ENCODE data around the gene IFI27.

DNA sequence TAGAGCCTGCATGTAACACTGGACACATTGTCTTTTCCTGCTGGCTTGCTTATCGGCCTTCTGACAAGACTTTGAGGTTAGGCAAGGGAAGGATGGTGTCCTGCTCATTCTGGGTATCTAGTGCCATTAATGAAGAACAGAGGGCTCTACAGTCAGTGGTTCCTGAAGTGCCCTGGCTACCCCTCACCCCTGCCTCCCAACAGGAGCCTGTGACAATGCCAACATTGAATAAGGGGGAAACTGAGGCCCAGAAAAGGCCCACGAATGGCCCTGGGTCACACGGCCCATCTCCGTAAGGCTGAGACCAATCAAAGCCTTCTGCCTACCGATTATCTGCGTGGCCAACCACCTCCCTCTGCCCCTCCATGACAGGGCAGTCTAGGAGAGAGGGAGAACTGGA is 16.8 kb downstream of the IFI27 start:
- no peak for TF ChIP-seq FOXA1 (IDR thresholded peaks at IDR 0.05)
- TF ChIP-seq FOXK2 (IDR thresholded peaks at IDR 0.05) = no peak
- TF ChIP-seq ZNF384 (IDR thresholded peaks at IDR 0.05) = no peak
- TF ChIP-seq SP1 (IDR thresholded peaks at IDR 0.05) = no peak
